HCT116 (cell line): ENCODE results near the gene DCHS2. TPM values are rescaled to one million over a fixed set of nuclear protein-coding genes. Genes with fewer than 3 reads are reported as not detected.

Experiments used
- ATAC-seq: fragments of 200-7000 bp; cut with Tn5 transposase; 2 replicates; pipeline ENCODE4 v1.9.1; 2020; ENCODE audit warnings: mild to moderate bottlenecking, moderate library complexity
- BruUV-seq: library from RNA; stranded (reverse); fragments of 400-500 nt; replicated peaks from 2 replicates; lab custom pipeline; 2021; lab: Mats Ljungman, UMichigan
- CTCF ChIA-PET: fragments of 300-600 bp; sonication (Branson Sonifier 250); formaldehyde crosslinking; loops from one replicate; lab custom pipeline; 2021; ENCODE audit warnings: antibody characterized with exemption; lab: Charles Lee
- POLR2A ChIA-PET: fragments of 300-600, 350-600 bp; sonication (Branson Sonifier 250); formaldehyde crosslinking; loops from one replicate; lab custom pipeline; 2021; ENCODE audit warnings: antibody characterized with exemption; lab: Charles Lee
- RAD21 ChIA-PET, 2 experiments: fragments of 300-600 bp; sonication (Branson Sonifier 250); formaldehyde crosslinking; loops; one replicate each; lab custom pipeline; 2023; ENCODE audit warnings: low total read pairs in 2 of 2; ENCODE audit not compliant: uncharacterized antibody in 2 of 2, unreplicated experiment in 2 of 2, low non-redundant PET in 1 of 2; lab: Charles Lee
- DNase-seq: peaks from one replicate; pipeline ENCODE4 v3.0.0-alpha.2; 2010; ENCODE audit warnings: low read depth, low spot score
- H2AFZ ChIP-seq: fragments of 200-600 bp; shearing (Covaris generic), sonication (generic); 2 replicates; pipeline ENCODE4 v1.6.1; 2017; ENCODE audit warnings: low read depth, mixed run types, mixed read lengths, antibody characterized with exemption, low read length; ENCODE audit not compliant: poor library complexity, severe bottlenecking
- H3K27ac ChIP-seq: 2 replicates; pipeline ENCODE4 v1.5.1; 2012; ENCODE audit warnings: low read depth, low read length
- H3K27me3 ChIP-seq: fragments of 200-600 bp; sonication (generic); 2 replicates; pipeline ENCODE4 v1.6.1; 2016; ENCODE audit warnings: mixed run types, low read length, mixed read lengths; ENCODE audit not compliant: insufficient read depth
- H3K36me3 ChIP-seq, 2 experiments: fragments of 200-500 bp in 1 of 2; fragments of 200-600 bp in 1 of 2; sonication (Bioruptor generic) in 1 of 2; sonication (generic) in 1 of 2; 2 replicates each; pipeline versions ENCODE4 v1.5.1 to v1.6.1; 2014 to 2016; ENCODE audit warnings: low read length in 2 of 2, inconsistent platforms in 1 of 2, mixed read lengths in 1 of 2, mixed run types in 1 of 2; ENCODE audit not compliant: insufficient read depth in 2 of 2, control insufficient read depth in 1 of 2
- H3K4me1 ChIP-seq, 2 experiments: fragments of 200-600 bp in 1 of 2; sonication (generic) in 1 of 2; 2 replicates each; pipeline versions ENCODE4 v1.5.1 to v1.6.1; 2012 to 2017; ENCODE audit warnings: low read length in 2 of 2, inconsistent platforms in 1 of 2, mild to moderate bottlenecking in 1 of 2, mixed read lengths in 1 of 2, mixed run types in 1 of 2, moderate library complexity in 1 of 2; ENCODE audit not compliant: insufficient read depth in 2 of 2, control insufficient read depth in 1 of 2
- H3K4me2 ChIP-seq: fragments of 200-600 bp; sonication (generic); 2 replicates; pipeline ENCODE4 v1.6.1; 2017; ENCODE audit warnings: mixed run types, low read length, mixed read lengths
- H3K4me3 ChIP-seq, 2 experiments: fragments of 200-600 bp in 1 of 2; sonication (generic) in 1 of 2; replicated peaks in 1 of 2; 2 replicates each; pipeline ENCODE4 v1.5.1; 2011 to 2016; ENCODE audit warnings: low read length in 2 of 2, control low read depth in 1 of 2, low read depth in 1 of 2, mild to moderate bottlenecking in 1 of 2, mixed read lengths in 1 of 2, mixed run types in 1 of 2
- H3K79me2 ChIP-seq: fragments of 200-600 bp; sonication (generic); 2 replicates; pipeline ENCODE4 v1.6.1; 2017; ENCODE audit warnings: mild to moderate bottlenecking, mixed run types, low read length, moderate library complexity, mixed read lengths; ENCODE audit not compliant: insufficient read depth
- H3K9ac ChIP-seq: fragments of 200-600 bp; sonication (generic); 2 replicates; pipeline ENCODE4 v1.6.1; 2016; ENCODE audit warnings: low read length, mixed read lengths
- H3K9me2 ChIP-seq: fragments of 200-600 bp; sonication (generic), shearing (Covaris generic); 2 replicates; pipeline ENCODE4 v1.6.1; 2017; ENCODE audit warnings: mixed run types, mild to moderate bottlenecking, moderate library complexity; ENCODE audit not compliant: insufficient read depth
- H3K9me3 ChIP-seq, 2 experiments: fragments of 200-500 bp in 1 of 2; fragments of 200-600 bp in 1 of 2; sonication (Bioruptor generic) in 1 of 2; sonication (generic) in 1 of 2; 2 replicates each; pipeline ENCODE4 v1.6.1; 2014 to 2017; ENCODE audit warnings: low read length in 2 of 2, mixed read lengths in 2 of 2, inconsistent platforms in 1 of 2, low read depth in 1 of 2, mild to moderate bottlenecking in 1 of 2, mixed run types in 1 of 2, moderate library complexity in 1 of 2; ENCODE audit not compliant: control insufficient read depth in 1 of 2, insufficient read depth in 1 of 2
- H4K20me1 ChIP-seq: fragments of 200-600 bp; sonication (generic), shearing (Covaris generic); 2 replicates; pipeline ENCODE4 v1.6.1; 2017; ENCODE audit warnings: mixed run types, mild to moderate bottlenecking, moderate library complexity; ENCODE audit not compliant: insufficient read depth
- CTCF ChIP-seq, 3 experiments: fragments of 200-600 bp in 1 of 3; sonication (generic) in 1 of 3; IDR thresholded peaks in 2 of 3; conservative IDR thresholded peaks in 1 of 3; 2 replicates each; pipeline ENCODE4 v1.5.1; 2012 to 2017; ENCODE audit warnings: low read depth in 2 of 3, low read length in 2 of 3, antibody characterized with exemption in 1 of 3, borderline replicate concordance in 1 of 3, control low read depth in 1 of 3, mild to moderate bottlenecking in 1 of 3, mixed read lengths in 1 of 3, mixed run types in 1 of 3, moderate library complexity in 1 of 3; ENCODE audit not compliant: insufficient read depth in 1 of 3
- EGR1 ChIP-seq: IDR thresholded peaks from 2 replicates; pipeline ENCODE4 v1.6.1; 2012; ENCODE audit warnings: low read depth
- ELF1 ChIP-seq: IDR thresholded peaks from 2 replicates; pipeline ENCODE4 v1.6.1; 2012; ENCODE audit warnings: low read depth, borderline replicate concordance
- EZH2 ChIP-seq: fragments of 200-600 bp; sonication (generic); IDR thresholded peaks from 2 replicates; pipeline ENCODE4 v1.6.1; 2017; ENCODE audit warnings: antibody characterized with exemption, mixed run types
- REST ChIP-seq: IDR thresholded peaks from 2 replicates; pipeline ENCODE4 v1.6.1; 2012; ENCODE audit warnings: low read depth
- TCF7L2 ChIP-seq: IDR thresholded peaks from 2 replicates; pipeline ENCODE4 v1.7.0; 2011; ENCODE audit warnings: borderline replicate concordance, inconsistent platforms; ENCODE audit not compliant: insufficient read depth, insufficient read length; ENCODE audit errors: extremely low read depth
- YY1 ChIP-seq: IDR thresholded peaks from 2 replicates; pipeline ENCODE4 v1.6.1; 2011; ENCODE audit warnings: low read length, low read depth, moderate library complexity, mild to moderate bottlenecking; ENCODE audit not compliant: insufficient replicate concordance; ENCODE audit errors: extremely low read depth
- ZNF274 ChIP-seq: fragments of 200-500 bp; sonication (Bioruptor generic); IDR thresholded peaks from 2 replicates; pipeline ENCODE4 v1.6.1; 2014; ENCODE audit warnings: mild to moderate bottlenecking, low read depth, low read length, inconsistent platforms
- intact Hi-C: fragments of 100-400 bp; cut with micrococcal nuclease; formaldehyde crosslinking; loops from 2 replicates; pipeline ENCODE4 v1.10.0; 2022
- total RNA-seq: library from RNA; stranded (reverse); gene quantifications from one replicate; pipeline ENCODE4 v1.2.1, GENCODE V29; 2021; ENCODE audit not compliant: unreplicated experiment
- TF ChIP-seq, protein P1 (sequence below): IDR thresholded peaks from 2 replicates; pipeline ENCODE4 v1.6.1; 2012

The DCHS2 gene
- total RNA-seq, 1 experiment from 2014 or later = 0.05 TPM

GRCh38 chr4:154427149-154427548, 64.5 kb downstream of the DCHS2 start:
- no peak overlapping the region for H3K9ac ChIP-seq
- H4K20me1 ChIP-seq = no peaks in the 10 kb centered on the region
- H3K4me1 ChIP-seq = no peaks in the 10 kb centered on the region
- H2AFZ ChIP-seq = no peak overlapping the region
- intact Hi-C loops = no loop called here
- H3K9me2 ChIP-seq = no peaks in the 10 kb centered on the region
- POLR2A ChIA-PET = no interaction called here
- no peak overlapping the region for H3K27ac ChIP-seq
- DNase-seq (no peak), ATAC-seq (no peak)
- no peaks in the 10 kb centered on the region for H3K79me2 ChIP-seq
- H3K9me3 ChIP-seq = no peaks in the 10 kb centered on the region
- H3K36me3 ChIP-seq = no peaks in the 10 kb centered on the region
- BruUV-seq = no TSS peak
- no peaks in the 10 kb centered on the region for H3K27me3 ChIP-seq
- H3K4me2 ChIP-seq = no peak overlapping the region
- TF ChIP-seq REST (no peak), TCF7L2 (no peak), CTCF (IDR thresholded peaks at IDR 0.05 in 2 of 3, conservative IDR thresholded peaks at IDR 0.05 in 1 of 3; ENCODE audit: borderline replicate concordance in 1 of 3, insufficient read depth in 1 of 3, low read depth in 2 of 3, low read length in 2 of 3) (no peak), EGR1 (no peak), YY1 (no peak), EZH2 (no peak), ZNF274 (no peak), ELF1 (no peak)
- TF ChIP-seq, protein P1, sequence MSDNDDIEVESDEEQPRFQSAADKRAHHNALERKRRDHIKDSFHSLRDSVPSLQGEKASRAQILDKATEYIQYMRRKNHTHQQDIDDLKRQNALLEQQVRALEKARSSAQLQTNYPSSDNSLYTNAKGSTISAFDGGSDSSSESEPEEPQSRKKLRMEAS = no peak
- RAD21 ChIA-PET = no interaction called here
- H3K4me3 ChIP-seq = no peak overlapping the region
- CTCF ChIA-PET = no interaction called here
